Activated CD8-positive, alpha-beta memory T cell treated with anti-CD3 and anti-CD28 coated beads, Interleukin-2, amount 10 ng/mL, durations not matched to agents 7 days and 5 days (primary cell): ENCODE data around the gene NAXD. TPM values are rescaled to one million over a fixed set of nuclear protein-coding genes. Genes with fewer than 3 reads are reported as not detected.
"Not testable (repeated sequence)": the region's sequence is repeated elsewhere in the genome, so short reads cannot be mapped to it uniquely, and the experiment has no call there.

Experiments used
- ATAC-seq: fragments of 150-1000 bp; cut with Tn5 transposase; one replicate; pipeline ENCODE4 v1.10.0; 2021; ENCODE audit warnings: moderate library complexity
- CTCF ChIA-PET: fragments of 350-600 bp; sonication (Branson Sonifier 250); formaldehyde crosslinking; loops from one replicate; lab custom pipeline; 2021; ENCODE audit warnings: antibody characterized with exemption; lab: Charles Lee
- DNase-seq: peaks from one replicate; pipeline ENCODE4 v3.0.0-alpha.2; 2020
- H3K27ac Mint-ChIP-seq: one replicate; pipeline ENCODE4 v1.8.0; 2021; ENCODE audit warnings: mild to moderate bottlenecking, mixed read lengths
- H3K27me3 Mint-ChIP-seq: one replicate; pipeline ENCODE4 v1.8.0; 2021; ENCODE audit warnings: mixed read lengths
- H3K36me3 Mint-ChIP-seq: one replicate; pipeline ENCODE4 v1.8.0; 2021; ENCODE audit warnings: mild to moderate bottlenecking, mixed read lengths
- H3K4me1 Mint-ChIP-seq: one replicate; pipeline ENCODE4 v1.8.0; 2021; ENCODE audit warnings: mixed read lengths
- H3K4me3 Mint-ChIP-seq: one replicate; pipeline ENCODE4 v1.8.0; 2021; ENCODE audit warnings: mild to moderate bottlenecking, moderate library complexity, mixed read lengths
- H3K9me3 Mint-ChIP-seq: one replicate; pipeline ENCODE4 v1.8.0; 2022; ENCODE audit warnings: low read depth, mixed read lengths
- total RNA-seq, 2 experiments: library from RNA; stranded (reverse); gene quantifications; one replicate each; pipeline ENCODE4 v1.2.3, GENCODE V29; 2021

Gene NAXD
- total RNA-seq, result 10 to 100 TPM; 26.3 to 29.5 TPM

GRCh38 chr13:110615322-110616102 is at the start of gene NAXD:
Gene NAXD, plus strand, starts transcription at chr13:110615545. Its CDS starts 57 bp downstream, at chr13:110615602.
- Mint-ChIP-seq H3K4me1 (peaks cover 45% of the 10 kb centered on the region), H3K27me3 (no peaks in the 10 kb centered on the region), H3K27ac (peak within 1 kb of the TSS; percentile 94), H3K36me3 (peaks cover 6% of the 10 kb centered on the region), H3K4me3 (peak within 1 kb of the TSS; percentile 93), H3K9me3 (peaks cover 3% of the 10 kb centered on the region)
- DNase-seq, result peak; percentile 92
- CTCF ChIA-PET, result interaction anchor here (0.7 to 1.7 kb wide), 3 partner anchors 22 to 97 kb away, joined by 3 to 4 read pairs (median 4); partner anchors contain the start of gene CARS2
- ATAC-seq, result peak; percentile 87

GRCh38 chr13:110566171-110566570 is 49.2 kb upstream of the NAXD start:
- Mint-ChIP-seq H3K4me3 (no peak overlapping the region), H3K27ac (no peak overlapping the region), H3K9me3 (no peaks in the 10 kb centered on the region), H3K36me3 (peaks cover 3% of the 10 kb centered on the region), H3K27me3 (peaks cover 72% of the 10 kb centered on the region), H3K4me1 (peaks cover 20% of the 10 kb centered on the region)
- DNase-seq, result no peak
- CTCF ChIA-PET, result no interaction called here
- no peak for ATAC-seq

- CTCF ChIA-PET, result no interaction called here
- H3K27me3 Mint-ChIP-seq, result peaks cover 76% of the 10 kb centered on the region
- no peak overlapping the region for H3K4me3 Mint-ChIP-seq
- no peak overlapping the region for H3K27ac Mint-ChIP-seq
- no peaks in the 10 kb centered on the region for H3K9me3 Mint-ChIP-seq
- peaks cover 2% of the 10 kb centered on the region for H3K36me3 Mint-ChIP-seq
- DNase-seq (no peak), ATAC-seq (no peak)
- H3K4me1 Mint-ChIP-seq, result peaks cover 4% of the 10 kb centered on the region
Observed at GRCh38 chr13:110568612-110569011, 46.7 kb upstream of the NAXD start.

- CTCF ChIA-PET, H3K4me1 Mint-ChIP-seq, ATAC-seq, H3K36me3 Mint-ChIP-seq, H3K27ac Mint-ChIP-seq, DNase-seq, H3K9me3 Mint-ChIP-seq, H3K4me3 Mint-ChIP-seq: not testable (repeated sequence)
- H3K27me3 Mint-ChIP-seq, result peaks cover 77% of the 10 kb centered on the region
Observed at GRCh38 chr13:110569962-110570361, 45.4 kb upstream of the NAXD start.

GRCh38 chr13:110570886-110571285 is 44.5 kb upstream of the NAXD start:
- H3K9me3 Mint-ChIP-seq, result no peaks in the 10 kb centered on the region
- H3K36me3 Mint-ChIP-seq, result no peaks in the 10 kb centered on the region
- no peak for ATAC-seq
- CTCF ChIA-PET, result no interaction called here
- peaks cover 78% of the 10 kb centered on the region for H3K27me3 Mint-ChIP-seq
- H3K4me1 Mint-ChIP-seq, result peaks cover 16% of the 10 kb centered on the region
- no peak overlapping the region for H3K4me3 Mint-ChIP-seq
- no peak overlapping the region for H3K27ac Mint-ChIP-seq
- DNase-seq, result no peak

GRCh38 chr13:110571896-110572777 is 43.2 kb upstream of the NAXD start:
- CTCF ChIA-PET, result no interaction called here
- no peak for DNase-seq
- Mint-ChIP-seq H3K9me3 (no peaks in the 10 kb centered on the region), H3K27ac (no peak overlapping the region), H3K4me1 (peaks cover 24% of the 10 kb centered on the region), H3K27me3 (peaks cover 83% of the 10 kb centered on the region), H3K4me3 (no peak overlapping the region), H3K36me3 (no peaks in the 10 kb centered on the region)
- no peak for ATAC-seq

- Mint-ChIP-seq H3K9me3 (no peaks in the 10 kb centered on the region), H3K27me3 (peaks cover 83% of the 10 kb centered on the region), H3K4me3 (no peak overlapping the region), H3K4me1 (peaks cover 24% of the 10 kb centered on the region), H3K36me3 (no peaks in the 10 kb centered on the region), H3K27ac (no peak overlapping the region)
- ATAC-seq, result no peak
- CTCF ChIA-PET, result no interaction called here
- DNase-seq, result no peak
Observed at GRCh38 chr13:110572778-110573118, 42.6 kb upstream of the NAXD start.

- DNase-seq (no peak), ATAC-seq (no peak)
- peaks cover 83% of the 10 kb centered on the region for H3K27me3 Mint-ChIP-seq
- CTCF ChIA-PET, result no interaction called here
- H3K36me3 Mint-ChIP-seq, result no peaks in the 10 kb centered on the region
- H3K9me3 Mint-ChIP-seq, result no peaks in the 10 kb centered on the region
- no peak overlapping the region for H3K4me3 Mint-ChIP-seq
- peaks cover 24% of the 10 kb centered on the region for H3K4me1 Mint-ChIP-seq
- no peak overlapping the region for H3K27ac Mint-ChIP-seq
Observed at GRCh38 chr13:110574161-110574560, 41.2 kb upstream of the NAXD start.

GRCh38 chr13:110575322-110576069 is 39.8 kb upstream of the NAXD start:
- Mint-ChIP-seq H3K36me3 (no peaks in the 10 kb centered on the region), H3K4me1 (peaks cover 24% of the 10 kb centered on the region), H3K27ac (peak overlapping the region; percentile 39), H3K9me3 (no peaks in the 10 kb centered on the region), H3K4me3 (peak overlapping the region; percentile 40), H3K27me3 (peaks cover 81% of the 10 kb centered on the region)
- DNase-seq (peak; percentile 71), ATAC-seq (peak; percentile 88)
- CTCF ChIA-PET, result interaction anchor here (0.7 to 0.8 kb wide), 2 partner anchors 18 to 119 kb away, joined by 3 read pairs; no protein-coding TSS in a partner anchor

- no peak for ATAC-seq
- Mint-ChIP-seq H3K9me3 (no peaks in the 10 kb centered on the region), H3K4me3 (peak overlapping the region; percentile 40), H3K27ac (no peak overlapping the region), H3K36me3 (no peaks in the 10 kb centered on the region), H3K27me3 (peaks cover 82% of the 10 kb centered on the region), H3K4me1 (peaks cover 27% of the 10 kb centered on the region)
- CTCF ChIA-PET, result interaction anchor here (0.8 kb wide), 1 partner anchor 17 kb away, joined by 3 read pairs; no protein-coding TSS in a partner anchor
- DNase-seq, result no peak
Observed at GRCh38 chr13:110576070-110576394, 39.3 kb upstream of the NAXD start.

- peaks cover 80% of the 10 kb centered on the region for H3K27me3 Mint-ChIP-seq
- CTCF ChIA-PET, result interaction anchor here (0.7 to 0.8 kb wide), 2 partner anchors 16 to 49 kb away, joined by 3 read pairs; no protein-coding TSS in a partner anchor
- H3K36me3 Mint-ChIP-seq, result no peaks in the 10 kb centered on the region
- no peak overlapping the region for H3K27ac Mint-ChIP-seq
- DNase-seq (no peak), ATAC-seq (no peak)
- peaks cover 27% of the 10 kb centered on the region for H3K4me1 Mint-ChIP-seq
- H3K4me3 Mint-ChIP-seq, result no peak overlapping the region
- H3K9me3 Mint-ChIP-seq, result no peaks in the 10 kb centered on the region
Observed at GRCh38 chr13:110576736-110577476, 38.4 kb upstream of the NAXD start.

GRCh38 chr13:110578363-110578762 is 37.0 kb upstream of the NAXD start:
- no peaks in the 10 kb centered on the region for H3K9me3 Mint-ChIP-seq
- no peak for DNase-seq
- CTCF ChIA-PET, result no interaction called here
- no peaks in the 10 kb centered on the region for H3K36me3 Mint-ChIP-seq
- H3K27ac Mint-ChIP-seq, result no peak overlapping the region
- no peak overlapping the region for H3K4me3 Mint-ChIP-seq
- H3K27me3 Mint-ChIP-seq, result peaks cover 68% of the 10 kb centered on the region
- H3K4me1 Mint-ChIP-seq, result peaks cover 27% of the 10 kb centered on the region
- ATAC-seq, result no peak
